Activated CD8-positive, alpha-beta T cell treated with anti-CD3 and anti-CD28 coated beads, Interleukin-2, amount 10 ng/mL, durations not matched to agents 7 days and 5 days (primary cell): ENCODE results near the gene RASSF5. TPM values are rescaled to one million over a fixed set of nuclear protein-coding genes. Genes with fewer than 3 reads are reported as not detected.

Experiments
- ATAC-seq: fragments of 150-1000 bp; cut with Tn5 transposase; one replicate; pipeline ENCODE4 v1.10.0; 2021; ENCODE audit warnings: moderate library complexity
- CTCF ChIA-PET: fragments of 350-600 bp; sonication (Branson Sonifier 250); formaldehyde crosslinking; loops from one replicate; lab custom pipeline; 2021; ENCODE audit warnings: antibody characterized with exemption; lab: Charles Lee
- POLR2A ChIA-PET: fragments of 350-600 bp; sonication (Branson Sonifier 250); formaldehyde crosslinking; loops from one replicate; lab custom pipeline; 2021; ENCODE audit warnings: antibody characterized with exemption; lab: Charles Lee
- DNase-seq: peaks from one replicate; pipeline ENCODE4 v3.0.0-alpha.2; 2020
- H3K27ac Mint-ChIP-seq: one replicate; pipeline ENCODE4 v1.8.0; 2021; ENCODE audit warnings: mild to moderate bottlenecking, mixed read lengths
- H3K27me3 Mint-ChIP-seq: one replicate; pipeline ENCODE4 v1.8.0; 2021; ENCODE audit warnings: low read depth, mixed read lengths
- H3K36me3 Mint-ChIP-seq: one replicate; pipeline ENCODE4 v1.8.0; 2021; ENCODE audit warnings: low read depth, mixed read lengths
- H3K4me1 Mint-ChIP-seq: one replicate; pipeline ENCODE4 v1.8.0; 2021; ENCODE audit warnings: low read depth, mixed read lengths
- H3K4me3 Mint-ChIP-seq: one replicate; pipeline ENCODE4 v1.8.0; 2021; ENCODE audit warnings: mild to moderate bottlenecking, mixed read lengths
- H3K9me3 Mint-ChIP-seq: one replicate; pipeline ENCODE4 v1.8.0; 2022; ENCODE audit warnings: mixed read lengths; ENCODE audit not compliant: insufficient read depth
- total RNA-seq, 2 experiments: library from RNA; stranded (reverse); gene quantifications; one replicate each; pipeline ENCODE4 v1.2.3, GENCODE V29; 2021

Gene RASSF5
- total RNA-seq, 2 experiments from 2014 or later: 192 to 195 TPM

DNA sequence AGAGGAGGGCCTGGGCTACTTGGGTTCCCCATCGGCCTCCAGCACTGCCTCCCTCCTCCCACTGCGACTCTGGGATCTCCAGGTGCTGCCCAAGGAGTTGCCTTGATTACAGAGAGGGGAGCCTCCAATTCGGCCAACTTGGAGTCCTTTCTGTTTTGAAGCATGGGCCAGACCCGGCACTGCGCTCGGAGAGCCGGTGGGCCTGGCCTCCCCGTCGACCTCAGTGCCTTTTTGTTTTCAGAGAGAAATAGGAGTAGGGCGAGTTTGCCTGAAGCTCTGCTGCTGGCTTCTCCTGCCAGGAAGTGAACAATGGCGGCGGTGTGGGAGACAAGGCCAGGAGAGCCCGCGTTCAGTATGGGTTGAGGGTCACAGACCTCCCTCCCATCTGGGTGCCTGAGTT is 80.6 kb downstream of the RASSF5 start:
- ChIA-PET CTCF (interaction anchor here (0.8 to 18.9 kb wide), 8 partner anchors 8 to 98 kb away, joined by 3 to 728 read pairs (median 6); no protein-coding TSS in a partner anchor), POLR2A (interaction anchor here (0.8 to 16.7 kb wide), 2 partner anchors 20 to 33 kb away, joined by 3 to 276 read pairs; no protein-coding TSS in a partner anchor)
- DNase-seq (no peak), ATAC-seq (no peak)
- H3K4me3 Mint-ChIP-seq: no peak overlapping the region
- no peaks in the 10 kb centered on the region for H3K9me3 Mint-ChIP-seq
- peak overlapping the region; percentile 71 for H3K27ac Mint-ChIP-seq
- H3K4me1 Mint-ChIP-seq: peaks cover 87% of the 10 kb centered on the region
- H3K27me3 Mint-ChIP-seq: no peaks in the 10 kb centered on the region
- H3K36me3 Mint-ChIP-seq: peaks cover 90% of the 10 kb centered on the region

DNA sequence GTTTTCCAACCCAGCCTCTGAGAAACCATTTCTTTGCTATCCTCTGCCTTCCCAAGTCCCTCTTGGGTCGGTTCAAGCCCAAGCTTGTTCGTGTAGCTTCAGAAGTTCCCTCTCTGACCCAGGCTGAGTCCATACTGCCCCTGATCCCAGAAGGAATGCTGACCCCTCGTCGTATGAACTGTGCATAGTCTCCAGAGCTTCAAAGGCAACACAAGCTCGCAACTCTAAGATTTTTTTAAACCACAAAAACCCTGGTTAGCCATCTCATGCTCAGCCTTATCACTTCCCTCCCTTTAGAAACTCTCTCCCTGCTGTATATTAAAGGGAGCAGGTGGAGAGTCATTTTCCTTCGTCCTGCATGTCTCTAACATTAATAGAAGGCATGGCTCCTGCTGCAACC is 81.2 kb downstream of the RASSF5 start:
- DNase-seq: no peak
- ChIA-PET POLR2A (no interaction called here), CTCF (interaction anchor here (0.6 to 18.9 kb wide), 8 partner anchors 8 to 117 kb away, joined by 3 to 728 read pairs (median 6); no protein-coding TSS in a partner anchor)
- H3K36me3 Mint-ChIP-seq: peaks cover 88% of the 10 kb centered on the region
- H3K27me3 Mint-ChIP-seq: no peaks in the 10 kb centered on the region
- H3K9me3 Mint-ChIP-seq: no peaks in the 10 kb centered on the region
- H3K4me1 Mint-ChIP-seq: peaks cover 81% of the 10 kb centered on the region
- no peak overlapping the region for H3K4me3 Mint-ChIP-seq
- peak overlapping the region; percentile 71 for H3K27ac Mint-ChIP-seq
- no peak for ATAC-seq

DNA sequence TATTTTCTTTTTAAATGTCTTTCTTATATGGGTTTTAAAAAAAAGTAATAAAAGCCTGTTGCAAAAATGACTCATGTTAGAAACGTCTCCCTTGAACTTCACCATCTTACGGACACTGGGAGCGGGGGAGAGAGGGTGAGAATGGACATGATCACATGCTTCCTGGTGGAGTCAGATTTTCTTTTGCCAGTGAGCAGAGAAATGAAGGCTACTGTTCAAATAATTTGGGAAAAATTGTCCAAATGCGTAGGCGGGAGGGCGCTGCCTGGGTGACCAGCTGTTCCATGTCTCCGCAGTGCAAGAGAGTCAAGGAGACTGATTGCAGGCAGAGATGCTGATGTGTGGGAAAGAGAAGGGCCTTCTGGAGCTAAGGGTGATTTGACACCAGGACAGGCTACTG is 81.9 kb downstream of the RASSF5 start:
- Mint-ChIP-seq H3K4me1 (peaks cover 74% of the 10 kb centered on the region), H3K36me3 (peaks cover 84% of the 10 kb centered on the region), H3K27me3 (no peaks in the 10 kb centered on the region), H3K4me3 (no peak overlapping the region), H3K27ac (peak overlapping the region; percentile 85), H3K9me3 (no peaks in the 10 kb centered on the region)
- CTCF ChIA-PET: interaction anchor here (1.0 to 18.9 kb wide), 6 partner anchors 9 to 118 kb away, joined by 3 to 728 read pairs (median 4); no protein-coding TSS in a partner anchor
- ATAC-seq (no peak), DNase-seq (no peak)
- POLR2A ChIA-PET: no interaction called here

DNA sequence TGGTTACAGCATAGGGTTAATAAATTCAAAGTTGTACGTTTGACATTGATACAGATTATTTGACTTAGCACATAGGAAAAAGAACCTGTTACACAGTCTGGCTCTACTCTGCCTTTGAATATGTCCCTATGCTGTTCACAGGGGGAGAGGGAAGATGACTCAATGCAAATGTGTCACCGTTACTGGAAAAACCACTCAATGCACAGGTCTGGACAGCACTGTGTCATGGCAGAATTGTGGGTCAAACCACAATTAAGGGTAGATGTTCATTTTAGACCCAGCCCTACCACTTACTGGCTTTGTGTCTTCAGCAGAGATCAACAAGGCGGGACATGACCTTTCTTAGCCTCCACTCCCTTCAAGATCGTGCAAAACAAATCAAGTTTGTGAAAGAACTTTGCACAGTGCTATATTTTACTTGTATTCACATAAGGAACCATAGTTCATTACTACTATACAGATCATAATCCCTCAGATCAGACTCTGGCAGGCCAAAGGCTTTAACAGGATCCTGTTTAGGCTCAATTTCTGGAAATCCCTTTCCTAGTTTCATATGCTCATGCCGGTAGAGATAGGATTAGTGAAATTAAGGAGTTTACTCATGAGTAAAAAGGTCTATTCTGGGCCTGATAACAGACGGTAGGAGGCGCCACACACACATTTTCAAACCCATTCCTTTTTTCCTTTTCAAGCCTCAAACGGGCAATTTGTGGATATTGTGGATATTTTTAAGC is 82.9 kb downstream of the RASSF5 start:
- Mint-ChIP-seq H3K4me3 (peak overlapping the region; percentile 39), H3K4me1 (peaks cover 66% of the 10 kb centered on the region), H3K9me3 (no peaks in the 10 kb centered on the region), H3K27me3 (no peaks in the 10 kb centered on the region), H3K36me3 (peaks cover 80% of the 10 kb centered on the region), H3K27ac (peak overlapping the region; percentile 85)
- DNase-seq: peak; percentile 83
- ATAC-seq: peak; percentile 92
- POLR2A ChIA-PET: no interaction called here
- CTCF ChIA-PET: interaction anchor here (1.1 to 18.9 kb wide), 6 partner anchors 12 to 111 kb away, joined by 3 to 728 read pairs (median 16); no protein-coding TSS in a partner anchor

DNA sequence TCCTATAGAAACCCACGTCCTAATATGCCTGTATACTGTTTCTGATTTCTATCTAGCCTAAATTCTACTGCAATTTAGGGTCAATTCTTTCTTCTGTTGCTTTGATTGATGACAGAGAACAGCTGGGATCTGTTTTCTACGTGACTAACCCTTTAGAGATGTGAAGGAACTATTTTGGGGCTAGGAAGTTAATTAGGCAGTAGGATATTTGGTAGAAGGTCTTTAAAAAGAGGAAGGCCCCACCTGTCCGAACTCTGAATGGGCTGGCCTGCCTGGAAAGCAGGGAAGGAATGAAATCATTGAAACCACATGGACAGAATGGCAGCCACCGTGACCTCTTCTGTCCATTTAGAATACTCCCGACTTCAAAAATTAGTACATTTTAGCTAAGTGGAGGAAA is 83.9 kb downstream of the RASSF5 start:
- Mint-ChIP-seq H3K36me3 (peaks cover 78% of the 10 kb centered on the region), H3K4me1 (peaks cover 62% of the 10 kb centered on the region), H3K4me3 (no peak overlapping the region), H3K27ac (peak overlapping the region; percentile 81), H3K27me3 (no peaks in the 10 kb centered on the region), H3K9me3 (no peaks in the 10 kb centered on the region)
- DNase-seq (no peak), ATAC-seq (no peak)
- POLR2A ChIA-PET: interaction anchor here (1.0 to 1.5 kb wide), 2 partner anchors 16 to 44 kb away, joined by 3 read pairs; partner anchors contain the start of gene DYRK3
- CTCF ChIA-PET: interaction anchor here (0.7 to 4.2 kb wide), 19 partner anchors 8 to 112 kb away, joined by 3 to 23 read pairs (median 5); partner anchors contain the start of genes DYRK3 and EIF2D

DNA sequence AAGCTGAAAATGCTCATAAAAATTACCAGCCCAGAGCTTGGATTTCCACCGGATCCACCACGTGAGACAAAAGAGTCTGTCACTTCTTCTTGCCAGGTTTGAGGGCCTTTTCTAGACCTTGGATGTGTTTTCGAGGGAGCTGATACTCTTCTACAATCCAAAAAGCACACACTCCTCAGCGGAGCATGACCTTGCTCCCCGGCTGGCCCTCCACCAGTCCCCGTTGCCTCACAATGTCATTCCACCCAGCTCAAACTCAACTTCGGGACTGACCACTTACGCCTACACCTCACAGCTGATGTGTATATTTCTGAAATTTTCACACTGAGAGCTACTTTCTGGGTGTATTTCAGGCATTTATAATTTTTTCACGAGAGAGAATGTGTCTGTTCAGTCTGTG is 84.4 kb downstream of the RASSF5 start:
- Mint-ChIP-seq H3K27me3 (no peaks in the 10 kb centered on the region), H3K4me3 (no peak overlapping the region), H3K27ac (peak overlapping the region; percentile 50), H3K9me3 (no peaks in the 10 kb centered on the region), H3K36me3 (peaks cover 76% of the 10 kb centered on the region), H3K4me1 (peaks cover 58% of the 10 kb centered on the region)
- ATAC-seq (no peak), DNase-seq (no peak)
- POLR2A ChIA-PET: interaction anchor here (1.0 to 1.5 kb wide), 3 partner anchors 16 to 47 kb away, joined by 3 read pairs; partner anchors contain the start of gene DYRK3
- CTCF ChIA-PET: interaction anchor here (0.5 to 4.2 kb wide), 22 partner anchors 8 to 1051 kb away, joined by 3 to 23 read pairs (median 4); partner anchors contain the start of genes DYRK3 and EIF2D

DNA sequence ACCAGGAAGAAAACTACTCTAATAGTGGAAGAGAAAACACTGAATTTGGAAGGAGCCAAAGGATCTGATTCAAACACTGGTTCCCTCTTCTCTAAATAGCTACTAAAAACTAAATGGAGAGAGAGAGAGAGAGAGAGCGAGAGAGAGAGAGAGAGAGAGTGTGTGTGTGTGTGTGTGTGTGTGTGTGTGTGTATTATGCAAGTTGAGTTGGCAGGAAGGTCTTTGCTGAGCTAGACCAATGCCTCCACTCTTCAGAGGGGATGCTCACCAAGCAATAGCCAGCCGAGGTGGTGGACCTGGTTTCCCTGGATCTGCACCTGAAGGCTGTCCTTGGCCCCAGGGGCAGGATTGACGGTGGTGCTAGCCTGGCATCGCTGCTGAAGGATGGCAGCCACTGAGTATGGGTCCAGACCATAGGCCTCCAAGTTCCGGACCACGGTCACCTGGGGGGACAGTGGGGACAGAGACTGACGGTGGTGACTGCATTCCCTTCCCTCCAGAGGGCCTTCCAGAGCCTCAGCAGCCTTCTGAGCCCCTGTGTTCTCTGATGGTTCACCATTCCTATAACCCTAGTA is 86.1 kb downstream of the RASSF5 start:
- Mint-ChIP-seq H3K4me1 (peaks cover 42% of the 10 kb centered on the region), H3K4me3 (no peak overlapping the region), H3K9me3 (no peaks in the 10 kb centered on the region), H3K27ac (peak overlapping the region; percentile 73), H3K27me3 (no peaks in the 10 kb centered on the region), H3K36me3 (peaks cover 65% of the 10 kb centered on the region)
- CTCF ChIA-PET: interaction anchor here (0.9 to 4.2 kb wide), 9 partner anchors 10 to 114 kb away, joined by 3 to 23 read pairs (median 5); no protein-coding TSS in a partner anchor
- no peak for DNase-seq
- ATAC-seq: no peak
- POLR2A ChIA-PET: interaction anchor here (0.6 to 1.1 kb wide), 2 partner anchors 13 to 146 kb away, joined by 3 read pairs; no protein-coding TSS in a partner anchor

DNA sequence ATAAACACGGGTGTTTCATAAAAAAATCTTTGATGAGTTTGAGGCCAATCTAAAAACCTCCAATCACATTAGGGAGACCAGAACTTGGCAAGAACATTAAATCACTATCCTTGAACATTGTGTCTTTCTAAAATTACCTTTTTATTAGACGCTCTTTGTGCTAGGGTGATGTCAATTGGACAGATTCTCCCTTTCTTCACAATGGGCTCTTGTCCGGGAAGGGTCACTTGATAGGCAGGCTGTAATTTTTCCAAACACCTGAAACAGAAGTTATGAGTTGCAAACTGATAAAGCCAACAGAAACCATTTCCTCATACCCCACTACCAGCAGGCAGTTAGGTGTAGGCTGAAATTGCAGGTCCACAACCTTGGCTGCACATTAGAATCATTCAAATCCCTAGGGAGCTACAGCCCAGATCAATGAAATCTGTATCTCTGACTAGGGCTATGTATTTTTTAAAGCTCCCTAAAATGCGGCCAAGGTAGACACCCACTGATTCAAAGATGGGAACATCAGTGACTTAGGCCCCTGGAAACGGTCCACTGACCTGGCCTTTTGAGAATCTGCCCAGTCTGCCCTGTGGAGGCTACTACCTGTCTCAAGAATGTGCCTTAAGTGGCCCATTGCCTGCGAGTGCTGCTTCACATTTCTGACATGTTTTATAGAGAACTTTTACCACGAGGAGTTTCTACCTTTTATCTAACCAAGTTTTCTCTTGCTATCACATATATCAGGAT is 88.4 kb downstream of the RASSF5 start:
- peaks cover 19% of the 10 kb centered on the region for H3K4me1 Mint-ChIP-seq
- no peaks in the 10 kb centered on the region for H3K27me3 Mint-ChIP-seq
- H3K36me3 Mint-ChIP-seq: peaks cover 62% of the 10 kb centered on the region
- no peak overlapping the region for H3K27ac Mint-ChIP-seq
- ATAC-seq (no peak), DNase-seq (no peak)
- CTCF ChIA-PET: interaction anchor here (0.9 to 2.7 kb wide), 5 partner anchors 12 to 133 kb away, joined by 3 to 8 read pairs (median 3); no protein-coding TSS in a partner anchor
- H3K9me3 Mint-ChIP-seq: no peaks in the 10 kb centered on the region
- POLR2A ChIA-PET: no interaction called here
- H3K4me3 Mint-ChIP-seq: no peak overlapping the region

DNA sequence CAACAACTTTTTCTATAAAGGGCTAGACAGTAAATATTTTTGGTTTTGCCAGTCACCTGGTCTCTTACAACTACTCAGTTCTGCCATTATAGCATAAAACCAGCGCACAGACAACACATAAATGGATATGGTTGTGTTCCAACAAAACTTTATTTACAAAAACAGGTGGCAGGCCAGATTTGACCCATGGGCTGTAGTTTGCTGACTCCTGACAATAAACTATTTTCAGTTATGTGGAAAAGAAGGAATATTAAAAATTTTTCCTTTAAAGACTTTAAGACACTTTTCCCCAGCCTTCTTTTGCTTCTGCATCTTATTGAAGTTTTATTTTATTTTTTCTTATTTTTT is 89.0 kb downstream of the RASSF5 start:
- Mint-ChIP-seq H3K27ac (no peak overlapping the region), H3K36me3 (peaks cover 59% of the 10 kb centered on the region), H3K9me3 (no peaks in the 10 kb centered on the region), H3K4me3 (no peak overlapping the region), H3K4me1 (peaks cover 14% of the 10 kb centered on the region), H3K27me3 (no peaks in the 10 kb centered on the region)
- ATAC-seq: no peak
- ChIA-PET POLR2A (no interaction called here), CTCF (interaction anchor here (1.2 to 2.7 kb wide), 4 partner anchors 12 to 68 kb away, joined by 3 to 8 read pairs (median 4); no protein-coding TSS in a partner anchor)
- DNase-seq: no peak

DNA sequence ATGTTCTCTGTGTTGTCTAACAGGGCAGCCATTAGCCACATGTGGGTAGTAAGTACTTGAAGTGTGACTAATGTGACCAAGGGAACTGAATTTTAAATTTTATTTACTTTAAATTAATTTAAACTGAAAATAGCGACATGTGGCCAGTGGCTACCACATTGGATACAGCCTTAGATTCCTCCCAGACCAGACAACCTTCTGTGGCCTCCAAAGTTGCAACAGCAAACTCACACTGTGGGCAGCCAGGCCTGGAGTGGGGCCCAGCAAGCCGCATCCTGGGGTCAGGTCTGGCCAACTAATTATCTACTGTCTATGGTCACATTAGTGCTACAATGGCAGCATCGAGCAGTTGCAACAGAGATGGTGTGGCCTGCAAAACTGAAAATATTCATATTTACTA is 93.2 kb downstream of the RASSF5 start:
- Mint-ChIP-seq H3K4me3 (no peak overlapping the region), H3K36me3 (peaks cover 50% of the 10 kb centered on the region), H3K27me3 (no peaks in the 10 kb centered on the region), H3K9me3 (no peaks in the 10 kb centered on the region), H3K4me1 (peaks cover 2% of the 10 kb centered on the region), H3K27ac (no peak overlapping the region)
- DNase-seq (no peak), ATAC-seq (no peak)
- ChIA-PET POLR2A (interaction anchor here (1.2 kb wide), 1 partner anchor 13 kb away, joined by 4 read pairs; no protein-coding TSS in a partner anchor), CTCF (interaction anchor here (1.0 to 2.4 kb wide), 3 partner anchors 12 to 64 kb away, joined by 3 to 8 read pairs (median 4); no protein-coding TSS in a partner anchor)

DNA sequence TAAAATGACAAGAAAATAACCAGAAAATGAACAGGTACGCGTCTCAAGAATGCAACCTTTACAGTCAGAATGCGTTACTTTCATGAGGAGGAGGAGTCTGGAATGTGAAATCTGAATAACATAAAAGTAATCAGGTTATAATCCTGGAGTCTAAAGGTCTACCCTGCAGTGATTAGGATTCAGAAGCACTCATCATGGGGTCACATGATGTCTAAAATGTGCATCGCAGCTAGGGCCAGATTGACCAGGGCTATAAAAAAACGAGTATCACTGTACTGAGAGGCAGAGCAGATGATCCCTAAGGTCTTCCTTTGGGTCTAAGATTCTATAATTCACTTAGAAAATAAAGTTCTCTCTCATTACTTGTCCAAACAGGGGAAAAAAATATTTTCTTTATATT is 97.5 kb downstream of the RASSF5 start:
- POLR2A ChIA-PET: no interaction called here
- Mint-ChIP-seq H3K9me3 (no peaks in the 10 kb centered on the region), H3K36me3 (peaks cover 46% of the 10 kb centered on the region), H3K4me1 (peaks cover 18% of the 10 kb centered on the region), H3K27ac (no peak overlapping the region), H3K4me3 (no peak overlapping the region), H3K27me3 (no peaks in the 10 kb centered on the region)
- DNase-seq (no peak), ATAC-seq (no peak)
- CTCF ChIA-PET: interaction anchor here (1.7 kb wide), 1 partner anchor 13 kb away, joined by 5 read pairs; no protein-coding TSS in a partner anchor
